OCI-LY1 (cell line): Measurements from ENCODE around the gene TAB2.

Experiments used
- H2AFZ ChIP-seq: fragments of 200-600 bp; sonication (generic), shearing (Covaris generic); 2 replicates; pipeline ENCODE4 v1.6.0; 2014; ENCODE audit warnings: antibody characterized with exemption, mild to moderate bottlenecking, low read length
- H3F3A ChIP-seq: fragments of 200-600 bp; sonication (generic), shearing (Covaris generic); 2 replicates; pipeline ENCODE4 v1.6.0; 2014; ENCODE audit warnings: mild to moderate bottlenecking, antibody characterized with exemption, low read length, moderate library complexity; ENCODE audit not compliant: insufficient read depth
- H3K27ac ChIP-seq: fragments of 200-600 bp; sonication (generic); 2 replicates; pipeline ENCODE4 v1.5.1; 2014; ENCODE audit warnings: low read length, mixed run types, mild to moderate bottlenecking, low read depth; ENCODE audit not compliant: poor library complexity, severe bottlenecking
- H3K27me3 ChIP-seq: fragments of 200-600 bp; sonication (generic); 2 replicates; pipeline ENCODE4 v1.6.0; 2014; ENCODE audit warnings: antibody characterized with exemption, mild to moderate bottlenecking, low read length, moderate library complexity; ENCODE audit not compliant: insufficient read depth
- H3K36me3 ChIP-seq: fragments of 200-600 bp; sonication (generic); 2 replicates; pipeline ENCODE4 v1.6.1; 2014; ENCODE audit warnings: mild to moderate bottlenecking, antibody characterized with exemption, low read length, moderate library complexity, mixed read lengths; ENCODE audit not compliant: insufficient read depth
- H3K4me1 ChIP-seq: fragments of 200-600 bp; sonication (generic); 2 replicates; pipeline ENCODE4 v1.5.1; 2014; ENCODE audit warnings: mild to moderate bottlenecking, low read length, moderate library complexity; ENCODE audit not compliant: insufficient read depth, severe bottlenecking
- H3K4me2 ChIP-seq: fragments of 200-600 bp; sonication (generic), shearing (Covaris generic); 2 replicates; pipeline ENCODE4 v1.6.1; 2014; ENCODE audit warnings: low read length
- H3K4me3 ChIP-seq: fragments of 200-600 bp; sonication (generic); 2 replicates; pipeline ENCODE4 v1.5.1; 2014; ENCODE audit warnings: low read length, low read depth, mild to moderate bottlenecking, mixed read lengths; ENCODE audit not compliant: poor library complexity, severe bottlenecking
- H3K79me2 ChIP-seq: fragments of 200-600 bp; shearing (Covaris generic); 2 replicates; pipeline ENCODE4 v1.6.1; 2016; ENCODE audit warnings: mixed run types, low read length, mixed read lengths; ENCODE audit not compliant: insufficient read depth
- H3K9ac ChIP-seq: fragments of 200-600 bp; sonication (generic), shearing (Covaris generic); 2 replicates; pipeline ENCODE4 v1.6.1; 2014; ENCODE audit warnings: mild to moderate bottlenecking, low read length, mixed read lengths
- H3K9me2 ChIP-seq: fragments of 200-600 bp; sonication (generic), shearing (Covaris generic); 2 replicates; pipeline ENCODE4 v1.6.1; 2014; ENCODE audit warnings: low read depth, mild to moderate bottlenecking, low read length, mixed read lengths
- H3K9me3 ChIP-seq: fragments of 200-600 bp; shearing (Covaris generic); 2 replicates; pipeline ENCODE4 v1.6.1; 2014; ENCODE audit warnings: low read length, mixed read lengths
- H4K20me1 ChIP-seq: fragments of 200-600 bp; sonication (generic), shearing (Covaris generic); 2 replicates; pipeline ENCODE4 v1.6.0; 2016; ENCODE audit warnings: mild to moderate bottlenecking, low read length; ENCODE audit not compliant: insufficient read depth
- CTCF ChIP-seq: fragments of 200-600 bp; sonication (generic), shearing (Covaris generic); IDR thresholded peaks from 2 replicates; pipeline ENCODE4 v1.5.1; 2017; ENCODE audit warnings: mild to moderate bottlenecking, antibody characterized with exemption, low read length, moderate library complexity, mixed read lengths
- EZH2 ChIP-seq: fragments of 200-600 bp; sonication (generic), shearing (Covaris generic); IDR thresholded peaks from 2 replicates; pipeline ENCODE4 v1.8.0; 2017; ENCODE audit warnings: borderline replicate concordance, mixed run types, mild to moderate bottlenecking, antibody characterized with exemption, low read length, moderate library complexity, mixed read lengths

TAB2 gene

GRCh38 chr6:149311766-149312165 lies 5.7 kb upstream of the TAB2 start:
- no peak overlapping the region for H3K9ac ChIP-seq
- H3K9me3 ChIP-seq: no peaks in the 10 kb centered on the region
- no peaks in the 10 kb centered on the region for H3K27me3 ChIP-seq
- no peak overlapping the region for H3K4me3 ChIP-seq
- no peak overlapping the region for H3K4me2 ChIP-seq
- H3K36me3 ChIP-seq: no peaks in the 10 kb centered on the region
- no peak overlapping the region for H3K27ac ChIP-seq
- no peaks in the 10 kb centered on the region for H3K79me2 ChIP-seq
- H2AFZ ChIP-seq: no peak overlapping the region
- peaks cover 6% of the 10 kb centered on the region for H3K4me1 ChIP-seq
- no peaks in the 10 kb centered on the region for H4K20me1 ChIP-seq
- no peak for TF ChIP-seq EZH2
- no peaks in the 10 kb centered on the region for H3F3A ChIP-seq
- no peaks in the 10 kb centered on the region for H3K9me2 ChIP-seq

GRCh38 chr6:149313070-149313469 lies 4.4 kb upstream of the TAB2 start:
- no peaks in the 10 kb centered on the region for H3K79me2 ChIP-seq

GRCh38 chr6:149313861-149314260 lies 3.7 kb upstream of the TAB2 start:
- no peaks in the 10 kb centered on the region for H3K36me3 ChIP-seq
- H2AFZ ChIP-seq: no peak overlapping the region
- H3K27ac ChIP-seq: no peak overlapping the region
- H3K4me2 ChIP-seq: no peak overlapping the region
- H3K9me2 ChIP-seq: no peaks in the 10 kb centered on the region
- H3K9me3 ChIP-seq: no peaks in the 10 kb centered on the region
- TF ChIP-seq CTCF (no peak), EZH2 (no peak)
- H3K27me3 ChIP-seq: no peaks in the 10 kb centered on the region
- H3K4me1 ChIP-seq: peaks cover 8% of the 10 kb centered on the region
- no peak overlapping the region for H3K9ac ChIP-seq
- no peaks in the 10 kb centered on the region for H4K20me1 ChIP-seq
- H3K4me3 ChIP-seq: no peak overlapping the region
- H3K79me2 ChIP-seq: peaks cover 7% of the 10 kb centered on the region
- no peaks in the 10 kb centered on the region for H3F3A ChIP-seq

More at GRCh38 chr6:149313070-149313469, 4.4 kb upstream of the TAB2 start:
- Histone ChIP-seq H3K27ac (no peak overlapping the region), H3K27me3 (no peaks in the 10 kb centered on the region), H3K4me3 (no peak overlapping the region), H3F3A (no peaks in the 10 kb centered on the region), H3K36me3 (no peaks in the 10 kb centered on the region), H3K9me3 (no peaks in the 10 kb centered on the region), H3K4me2 (no peak overlapping the region), H3K9me2 (no peaks in the 10 kb centered on the region), H2AFZ (no peak overlapping the region), H3K4me1 (peaks cover 6% of the 10 kb centered on the region), H3K9ac (no peak overlapping the region), H4K20me1 (no peaks in the 10 kb centered on the region)
- TF ChIP-seq EZH2 (no peak), CTCF (no peak)

GRCh38 chr6:149314325-149314905 lies 3.1 kb upstream of the TAB2 start:
- Histone ChIP-seq H3K4me3 (no peak overlapping the region), H3K9me2 (no peaks in the 10 kb centered on the region), H2AFZ (no peak overlapping the region), H3K27ac (no peak overlapping the region), H3K27me3 (no peaks in the 10 kb centered on the region), H3K36me3 (no peaks in the 10 kb centered on the region), H4K20me1 (0 out of 2 replicates have a peak, but pooled peaks cover 3% of the 10 kb centered on the region), H3F3A (no peaks in the 10 kb centered on the region), H3K9me3 (no peaks in the 10 kb centered on the region), H3K79me2 (peaks cover 12% of the 10 kb centered on the region), H3K4me2 (no peak overlapping the region), H3K4me1 (peaks cover 13% of the 10 kb centered on the region), H3K9ac (no peak overlapping the region)
- TF ChIP-seq CTCF: no peak
- TF ChIP-seq EZH2: no peak
